GM12873 (cell line): ENCODE results near the gene KCNK5.

ENCODE experiments used
- CTCF ChIP-seq: IDR thresholded peaks from 2 replicates; pipeline ENCODE4 v1.5.1; 2012; ENCODE audit warnings: low read depth, mild to moderate bottlenecking, moderate library complexity, low read length, control low read depth; ENCODE audit not compliant: insufficient read depth; ENCODE audit errors: missing control alignments

Gene KCNK5

GRCh38 chr6:39268171-39268570 lies 38.9 kb upstream of the KCNK5 start:
- no peak for TF ChIP-seq CTCF

- TF ChIP-seq CTCF: no peak
Measured at GRCh38 chr6:39266782-39267355, 37.6 kb upstream of the KCNK5 start.

DNA sequence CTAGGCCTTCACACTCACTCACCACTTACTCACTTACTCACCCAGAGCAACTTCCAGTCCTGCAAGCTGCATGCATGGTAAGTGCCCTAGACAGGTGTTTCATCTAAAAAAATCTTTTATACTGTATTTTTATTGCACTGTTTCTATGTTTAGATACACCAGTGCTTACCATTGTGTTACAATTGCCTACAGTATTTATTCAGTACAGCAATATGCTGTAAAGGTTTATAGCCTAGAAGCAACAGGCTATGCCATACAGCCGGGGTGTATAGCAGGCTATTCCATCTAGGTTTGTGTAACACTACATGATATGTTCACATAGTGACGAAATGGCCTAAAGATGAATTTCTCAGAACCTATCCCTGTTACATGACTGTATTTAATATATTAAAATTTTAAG lies 37.1 kb upstream of the KCNK5 start:
- TF ChIP-seq CTCF: no peak

GRCh38 chr6:39263303-39264037 lies 34.2 kb upstream of the KCNK5 start:
- TF ChIP-seq CTCF: no peak

GRCh38 chr6:39261751-39262150 lies 32.5 kb upstream of the KCNK5 start:
- TF ChIP-seq CTCF: no peak

- TF ChIP-seq CTCF: no peak
Measured at GRCh38 chr6:39260953-39261352, 31.7 kb upstream of the KCNK5 start.

- no peak for TF ChIP-seq CTCF
Measured at GRCh38 chr6:39260456-39260855, 31.2 kb upstream of the KCNK5 start.
